GM12878 (cell line): ENCODE results near the gene RAB34. TPM values are rescaled to one million over a fixed set of nuclear protein-coding genes. Genes with fewer than 3 reads are reported as not detected.

ENCODE experiments used
- ETV6 ChIP-seq, 2 experiments: fragments of 450-650 bp in 1 of 2; IDR thresholded peaks in 1 of 2; conservative IDR thresholded peaks in 1 of 2; 2 replicates each; pipeline ENCODE4 v1.6.1; 2014; ENCODE audit warnings: antibody characterized with exemption in 1 of 2, borderline replicate concordance in 1 of 2, low read depth in 1 of 2, mild to moderate bottlenecking in 1 of 2, moderate library complexity in 1 of 2
- HDAC6 ChIP-seq: fragments of 200-600 bp; sonication (generic); IDR thresholded peaks from one replicate; pipeline ENCODE4 v1.8.0; 2017; ENCODE audit warnings: antibody characterized with exemption; ENCODE audit not compliant: unreplicated experiment
- LARP7 ChIP-seq: fragments of 450-650 bp; IDR thresholded peaks from 2 replicates; pipeline ENCODE4 v1.6.1; 2017; ENCODE audit warnings: mild to moderate bottlenecking
- MYB ChIP-seq: fragments of 150-350 bp; IDR thresholded peaks from 2 replicates; pipeline ENCODE4 v1.6.1; 2014; ENCODE audit warnings: mild to moderate bottlenecking, low read depth, low read length, borderline replicate concordance
- ZNF384 ChIP-seq: IDR thresholded peaks from 2 replicates; pipeline ENCODE4 v1.6.1; 2012; ENCODE audit warnings: low read depth, mild to moderate bottlenecking, low read length, improper control_type of control experiment, borderline replicate concordance
- polyA plus RNA-seq, 11 experiments: library from polyadenylated mRNA; depleted of rRNA in 4 of 11; unstranded in 6 of 11; stranded (reverse) in 5 of 11; fragments of >200 nt; fragmentation: Nextera tagmentation in 4 of 11; fragmentation: Illumina TruSeq in 1 of 11; extraction: Ambion mirVana in 4 of 11; extraction: Trizol in 1 of 11; gene quantifications; 1 replicate in 1 of 11; 2 replicates in 10 of 11; pipeline versions ENCODE4 v1.2.1 to v1.2.3, GENCODE V29; 2011 to 2016; ENCODE audit warnings: inconsistent platforms in 2 of 11, missing spikeins in 2 of 11, low read depth in 1 of 11
- total RNA-seq, 4 experiments: library from RNA; depleted of rRNA in 3 of 4; stranded (reverse); fragments of >200 nt in 3 of 4; fragmentation: Illumina TruSeq in 1 of 4; extraction: Trizol in 1 of 4; gene quantifications; 2 replicates each; pipeline versions ENCODE4 v1.2.1 to v1.2.3, GENCODE V29; 2013 to 2021
- TF ChIP-seq, protein P1 (sequence below): fragments of 450-650 bp; IDR thresholded peaks from 2 replicates; pipeline ENCODE4 v1.6.1; 2017; ENCODE audit warnings: mild to moderate bottlenecking, moderate library complexity
- TF ChIP-seq, protein P2 (sequence below): fragments of 450-650 bp; formaldehyde crosslinking; IDR thresholded peaks from 2 replicates; pipeline ENCODE4 v1.4.0; 2020; ENCODE audit warnings: mild to moderate bottlenecking, moderate library complexity
- TF ChIP-seq, protein P3 (sequence below): IDR thresholded peaks from 2 replicates; pipeline ENCODE4 v1.6.1; 2011; ENCODE audit warnings: mild to moderate bottlenecking, low read depth, low read length, moderate library complexity; ENCODE audit not compliant: insufficient replicate concordance
- TF ChIP-seq, protein P4 (sequence below): fragments of 450-650 bp; IDR thresholded peaks from 2 replicates; pipeline ENCODE4 v1.6.1; 2016; ENCODE audit warnings: mild to moderate bottlenecking
- TF ChIP-seq, protein P5 (sequence below): fragments of 450-650 bp; conservative IDR thresholded peaks from 2 replicates; pipeline ENCODE4 v1.6.1; 2017; ENCODE audit warnings: mild to moderate bottlenecking, moderate library complexity
- TF ChIP-seq, protein P6 (sequence below): IDR thresholded peaks from 2 replicates; pipeline ENCODE4 v1.6.1; 2011; ENCODE audit warnings: borderline replicate concordance, low read depth, mild to moderate bottlenecking, moderate library complexity, mixed read lengths, low read length; ENCODE audit not compliant: insufficient read depth; ENCODE audit errors: extremely low read length

Gene RAB34
- total and polyA plus RNA-seq, 10 of the 15 experiments (the other 5 are each of a cell fraction or from before 2014, with no cell fraction given), result 0.37 to 46.4 (median 32.8) TPM

DNA sequence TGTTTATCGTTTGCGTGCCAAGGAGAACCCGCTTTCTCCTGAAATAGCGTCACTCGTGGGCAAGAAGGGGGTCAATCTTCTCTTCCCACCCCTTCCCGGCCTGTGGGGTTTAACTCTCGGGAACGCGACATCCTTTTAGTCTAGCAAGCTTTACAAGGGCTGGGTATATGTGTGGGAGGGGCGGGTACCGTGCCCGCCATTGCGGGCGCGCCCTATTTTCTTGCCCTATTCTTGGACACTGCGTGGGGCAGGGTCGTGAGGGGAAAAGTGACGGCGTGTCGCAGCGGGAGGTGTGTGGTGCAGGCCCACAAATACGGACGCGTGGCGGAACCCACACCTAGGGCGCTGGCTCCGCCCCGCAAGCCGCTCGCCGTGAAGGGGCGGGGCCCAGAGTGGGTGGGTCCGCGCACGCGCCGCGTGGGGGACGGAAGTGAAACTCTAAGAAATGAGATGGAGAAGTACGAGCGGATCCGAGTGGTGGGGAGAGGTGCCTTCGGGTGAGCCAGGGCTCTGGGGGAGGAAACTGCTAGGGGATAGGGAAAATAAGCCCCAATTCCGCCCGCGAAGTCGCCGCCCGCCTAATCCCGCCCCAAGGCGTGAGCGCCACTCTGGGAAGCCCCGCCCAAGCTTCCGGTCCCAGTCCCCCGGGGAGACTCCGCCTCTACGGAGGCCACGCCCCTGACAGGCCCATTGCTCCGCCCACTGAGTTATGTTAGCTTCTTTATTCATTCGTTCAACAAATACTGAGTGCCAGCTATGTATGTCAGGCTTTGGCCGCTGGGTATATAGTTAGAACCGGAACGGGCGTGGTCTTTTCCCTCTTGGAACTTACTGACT lies 10.9 kb upstream of the RAB34 start, which contains the start of gene NEK8 (continued):
- TF ChIP-seq, protein P1, sequence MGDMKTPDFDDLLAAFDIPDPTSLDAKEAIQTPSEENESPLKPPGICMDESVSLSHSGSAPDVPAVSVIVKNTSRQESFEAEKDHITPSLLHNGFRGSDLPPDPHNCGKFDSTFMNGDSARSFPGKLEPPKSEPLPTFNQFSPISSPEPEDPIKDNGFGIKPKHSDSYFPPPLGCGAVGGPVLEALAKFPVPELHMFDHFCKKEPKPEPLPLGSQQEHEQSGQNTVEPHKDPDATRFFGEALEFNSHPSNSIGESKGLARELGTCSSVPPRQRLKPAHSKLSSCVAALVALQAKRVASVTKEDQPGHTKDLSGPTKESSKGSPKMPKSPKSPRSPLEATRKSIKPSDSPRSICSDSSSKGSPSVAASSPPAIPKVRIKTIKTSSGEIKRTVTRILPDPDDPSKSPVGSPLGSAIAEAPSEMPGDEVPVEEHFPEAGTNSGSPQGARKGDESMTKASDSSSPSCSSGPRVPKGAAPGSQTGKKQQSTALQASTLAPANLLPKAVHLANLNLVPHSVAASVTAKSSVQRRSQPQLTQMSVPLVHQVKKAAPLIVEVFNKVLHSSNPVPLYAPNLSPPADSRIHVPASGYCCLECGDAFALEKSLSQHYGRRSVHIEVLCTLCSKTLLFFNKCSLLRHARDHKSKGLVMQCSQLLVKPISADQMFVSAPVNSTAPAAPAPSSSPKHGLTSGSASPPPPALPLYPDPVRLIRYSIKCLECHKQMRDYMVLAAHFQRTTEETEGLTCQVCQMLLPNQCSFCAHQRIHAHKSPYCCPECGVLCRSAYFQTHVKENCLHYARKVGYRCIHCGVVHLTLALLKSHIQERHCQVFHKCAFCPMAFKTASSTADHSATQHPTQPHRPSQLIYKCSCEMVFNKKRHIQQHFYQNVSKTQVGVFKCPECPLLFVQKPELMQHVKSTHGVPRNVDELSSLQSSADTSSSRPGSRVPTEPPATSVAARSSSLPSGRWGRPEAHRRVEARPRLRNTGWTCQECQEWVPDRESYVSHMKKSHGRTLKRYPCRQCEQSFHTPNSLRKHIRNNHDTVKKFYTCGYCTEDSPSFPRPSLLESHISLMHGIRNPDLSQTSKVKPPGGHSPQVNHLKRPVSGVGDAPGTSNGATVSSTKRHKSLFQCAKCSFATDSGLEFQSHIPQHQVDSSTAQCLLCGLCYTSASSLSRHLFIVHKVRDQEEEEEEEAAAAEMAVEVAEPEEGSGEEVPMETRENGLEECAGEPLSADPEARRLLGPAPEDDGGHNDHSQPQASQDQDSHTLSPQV, result no peak
- TF ChIP-seq, protein P2, sequence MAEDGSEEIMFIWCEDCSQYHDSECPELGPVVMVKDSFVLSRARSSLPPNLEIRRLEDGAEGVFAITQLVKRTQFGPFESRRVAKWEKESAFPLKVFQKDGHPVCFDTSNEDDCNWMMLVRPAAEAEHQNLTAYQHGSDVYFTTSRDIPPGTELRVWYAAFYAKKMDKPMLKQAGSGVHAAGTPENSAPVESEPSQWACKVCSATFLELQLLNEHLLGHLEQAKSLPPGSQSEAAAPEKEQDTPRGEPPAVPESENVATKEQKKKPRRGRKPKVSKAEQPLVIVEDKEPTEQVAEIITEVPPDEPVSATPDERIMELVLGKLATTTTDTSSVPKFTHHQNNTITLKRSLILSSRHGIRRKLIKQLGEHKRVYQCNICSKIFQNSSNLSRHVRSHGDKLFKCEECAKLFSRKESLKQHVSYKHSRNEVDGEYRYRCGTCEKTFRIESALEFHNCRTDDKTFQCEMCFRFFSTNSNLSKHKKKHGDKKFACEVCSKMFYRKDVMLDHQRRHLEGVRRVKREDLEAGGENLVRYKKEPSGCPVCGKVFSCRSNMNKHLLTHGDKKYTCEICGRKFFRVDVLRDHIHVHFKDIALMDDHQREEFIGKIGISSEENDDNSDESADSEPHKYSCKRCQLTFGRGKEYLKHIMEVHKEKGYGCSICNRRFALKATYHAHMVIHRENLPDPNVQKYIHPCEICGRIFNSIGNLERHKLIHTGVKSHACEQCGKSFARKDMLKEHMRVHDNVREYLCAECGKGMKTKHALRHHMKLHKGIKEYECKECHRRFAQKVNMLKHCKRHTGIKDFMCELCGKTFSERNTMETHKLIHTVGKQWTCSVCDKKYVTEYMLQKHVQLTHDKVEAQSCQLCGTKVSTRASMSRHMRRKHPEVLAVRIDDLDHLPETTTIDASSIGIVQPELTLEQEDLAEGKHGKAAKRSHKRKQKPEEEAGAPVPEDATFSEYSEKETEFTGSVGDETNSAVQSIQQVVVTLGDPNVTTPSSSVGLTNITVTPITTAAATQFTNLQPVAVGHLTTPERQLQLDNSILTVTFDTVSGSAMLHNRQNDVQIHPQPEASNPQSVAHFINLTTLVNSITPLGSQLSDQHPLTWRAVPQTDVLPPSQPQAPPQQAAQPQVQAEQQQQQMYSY (CRISPR knock-in tag), result no peak
- TF ChIP-seq, protein P3, sequence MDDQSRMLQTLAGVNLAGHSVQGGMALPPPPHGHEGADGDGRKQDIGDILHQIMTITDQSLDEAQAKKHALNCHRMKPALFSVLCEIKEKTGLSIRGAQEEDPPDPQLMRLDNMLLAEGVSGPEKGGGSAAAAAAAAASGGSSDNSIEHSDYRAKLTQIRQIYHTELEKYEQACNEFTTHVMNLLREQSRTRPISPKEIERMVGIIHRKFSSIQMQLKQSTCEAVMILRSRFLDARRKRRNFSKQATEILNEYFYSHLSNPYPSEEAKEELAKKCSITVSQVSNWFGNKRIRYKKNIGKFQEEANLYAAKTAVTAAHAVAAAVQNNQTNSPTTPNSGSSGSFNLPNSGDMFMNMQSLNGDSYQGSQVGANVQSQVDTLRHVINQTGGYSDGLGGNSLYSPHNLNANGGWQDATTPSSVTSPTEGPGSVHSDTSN, result no peak
- TF ChIP-seq, protein P4, sequence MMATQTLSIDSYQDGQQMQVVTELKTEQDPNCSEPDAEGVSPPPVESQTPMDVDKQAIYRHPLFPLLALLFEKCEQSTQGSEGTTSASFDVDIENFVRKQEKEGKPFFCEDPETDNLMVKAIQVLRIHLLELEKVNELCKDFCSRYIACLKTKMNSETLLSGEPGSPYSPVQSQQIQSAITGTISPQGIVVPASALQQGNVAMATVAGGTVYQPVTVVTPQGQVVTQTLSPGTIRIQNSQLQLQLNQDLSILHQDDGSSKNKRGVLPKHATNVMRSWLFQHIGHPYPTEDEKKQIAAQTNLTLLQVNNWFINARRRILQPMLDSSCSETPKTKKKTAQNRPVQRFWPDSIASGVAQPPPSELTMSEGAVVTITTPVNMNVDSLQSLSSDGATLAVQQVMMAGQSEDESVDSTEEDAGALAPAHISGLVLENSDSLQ, result peak; percentile 84
- TF ChIP-seq ZNF384 (no peak), ETV6 (conservative IDR thresholded peaks at IDR 0.05 in 1 of 2, IDR thresholded peaks at IDR 0.05 in 1 of 2; ENCODE audit: borderline replicate concordance in 1 of 2, low read depth in 1 of 2) (0 out of 4 replicates have a peak, but pooled peaks of 1 of the 2 experiments have one; percentile 4), HDAC6 (no peak), LARP7 (0 out of 2 replicates have a peak, but pooled peaks have one; percentile 11), MYB (no peak)
- TF ChIP-seq, protein P5, sequence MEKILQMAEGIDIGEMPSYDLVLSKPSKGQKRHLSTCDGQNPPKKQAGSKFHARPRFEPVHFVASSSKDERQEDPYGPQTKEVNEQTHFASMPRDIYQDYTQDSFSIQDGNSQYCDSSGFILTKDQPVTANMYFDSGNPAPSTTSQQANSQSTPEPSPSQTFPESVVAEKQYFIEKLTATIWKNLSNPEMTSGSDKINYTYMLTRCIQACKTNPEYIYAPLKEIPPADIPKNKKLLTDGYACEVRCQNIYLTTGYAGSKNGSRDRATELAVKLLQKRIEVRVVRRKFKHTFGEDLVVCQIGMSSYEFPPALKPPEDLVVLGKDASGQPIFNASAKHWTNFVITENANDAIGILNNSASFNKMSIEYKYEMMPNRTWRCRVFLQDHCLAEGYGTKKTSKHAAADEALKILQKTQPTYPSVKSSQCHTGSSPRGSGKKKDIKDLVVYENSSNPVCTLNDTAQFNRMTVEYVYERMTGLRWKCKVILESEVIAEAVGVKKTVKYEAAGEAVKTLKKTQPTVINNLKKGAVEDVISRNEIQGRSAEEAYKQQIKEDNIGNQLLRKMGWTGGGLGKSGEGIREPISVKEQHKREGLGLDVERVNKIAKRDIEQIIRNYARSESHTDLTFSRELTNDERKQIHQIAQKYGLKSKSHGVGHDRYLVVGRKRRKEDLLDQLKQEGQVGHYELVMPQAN, result peak; percentile 39; the same call in 1 of the 2 replicates
- TF ChIP-seq, protein P6, sequence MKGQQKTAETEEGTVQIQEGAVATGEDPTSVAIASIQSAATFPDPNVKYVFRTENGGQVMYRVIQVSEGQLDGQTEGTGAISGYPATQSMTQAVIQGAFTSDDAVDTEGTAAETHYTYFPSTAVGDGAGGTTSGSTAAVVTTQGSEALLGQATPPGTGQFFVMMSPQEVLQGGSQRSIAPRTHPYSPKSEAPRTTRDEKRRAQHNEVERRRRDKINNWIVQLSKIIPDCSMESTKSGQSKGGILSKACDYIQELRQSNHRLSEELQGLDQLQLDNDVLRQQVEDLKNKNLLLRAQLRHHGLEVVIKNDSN, result no peak
